SK-N-SH (cell line): Measurements from ENCODE around the gene USHBP1. TPM values are rescaled to one million over a fixed set of nuclear protein-coding genes. Genes with fewer than 3 reads are reported as not detected.
A peak's percentile ranks its signal among the peaks of the same experiment; 100 is the strongest.

Experiments
- CTCF ChIA-PET: fragments of 300-600, 350-600 bp; formaldehyde crosslinking; extraction: SDS; loops from one replicate; lab custom pipeline; 2021; lab: Yijun Ruan, JAX
- POLR2A ChIA-PET: fragments of 350-600 bp; sonication (Branson Sonifier 250); formaldehyde crosslinking; extraction: SDS; loops from one replicate; lab custom pipeline; 2020; ENCODE audit warnings: antibody characterized with exemption, inconsistent platforms; lab: Yijun Ruan, JAX
- DNase-seq: peaks from one replicate; pipeline ENCODE4 v3.0.0; 2012
- H2AFZ ChIP-seq: fragments of 200-600 bp; sonication (generic); 2 replicates; pipeline ENCODE4 v1.8.1; 2016; ENCODE audit warnings: antibody characterized with exemption, mild to moderate bottlenecking, low read depth
- H3F3A ChIP-seq: fragments of 200-600 bp; sonication (generic); replicated peaks from 2 replicates; pipeline ENCODE3; 2016; ENCODE audit warnings: antibody characterized with exemption, mild to moderate bottlenecking; ENCODE audit not compliant: insufficient read depth
- H3K27ac ChIP-seq, 2 experiments: fragments of 200-500 bp in 1 of 2; fragments of 200-600 bp in 1 of 2; sonication (Bioruptor generic) in 1 of 2; sonication (generic), shearing (Covaris generic) in 1 of 2; 2 replicates each; pipeline versions ENCODE4 v1.5.1 to v1.6.1; 2014 to 2016; ENCODE audit warnings: low read depth in 2 of 2, inconsistent platforms in 1 of 2, low read length in 1 of 2, mild to moderate bottlenecking in 1 of 2, mixed read lengths in 1 of 2
- H3K27me3 ChIP-seq: fragments of 200-600 bp; sonication (generic), shearing (Covaris generic); 2 replicates; pipeline ENCODE4 v1.6.1; 2016; ENCODE audit warnings: mixed run types; ENCODE audit not compliant: insufficient read depth
- H3K36me3 ChIP-seq, 2 experiments: fragments of 200-500 bp in 1 of 2; fragments of 200-600 bp in 1 of 2; sonication (Bioruptor generic) in 1 of 2; sonication (generic) in 1 of 2; replicated peaks in 1 of 2; 2 replicates each; pipeline versions ENCODE3 to v1.5.1; 2014 to 2016; ENCODE audit warnings: low read length in 1 of 2, mild to moderate bottlenecking in 1 of 2; ENCODE audit not compliant: insufficient read depth in 2 of 2, control insufficient read depth in 1 of 2
- H3K4me1 ChIP-seq, 2 experiments: fragments of 200-500 bp in 1 of 2; fragments of 200-600 bp in 1 of 2; sonication (Bioruptor generic) in 1 of 2; sonication (generic), shearing (Covaris generic) in 1 of 2; 2 replicates each; pipeline versions ENCODE4 v1.5.1 to v1.6.1; 2014 to 2016; ENCODE audit warnings: low read depth in 1 of 2, low read length in 1 of 2, mixed run types in 1 of 2; ENCODE audit not compliant: insufficient read depth in 2 of 2, control insufficient read depth in 1 of 2
- H3K4me2 ChIP-seq: fragments of 200-600 bp; sonication (generic), shearing (Covaris generic); 2 replicates; pipeline ENCODE4 v1.6.1; 2017; ENCODE audit warnings: mixed run types
- H3K4me3 ChIP-seq, 2 experiments: fragments of 200-500 bp in 1 of 2; fragments of 200-600 bp in 1 of 2; sonication (Bioruptor generic) in 1 of 2; sonication (generic), shearing (Covaris generic) in 1 of 2; 2 replicates each; pipeline versions ENCODE4 v1.5.1 to v1.8.1; 2014 to 2016; ENCODE audit warnings: low read depth in 2 of 2, inconsistent platforms in 1 of 2, low read length in 1 of 2, mild to moderate bottlenecking in 1 of 2, mixed read lengths in 1 of 2, moderate library complexity in 1 of 2
- H3K79me2 ChIP-seq: fragments of 200-600 bp; sonication (generic); 2 replicates; pipeline ENCODE4 v1.8.1; 2017; ENCODE audit warnings: mild to moderate bottlenecking; ENCODE audit not compliant: insufficient read depth
- H3K9ac ChIP-seq: fragments of 200-600 bp; sonication (generic); 2 replicates; pipeline ENCODE4 v1.6.1; 2017; ENCODE audit warnings: mixed run types
- H3K9me2 ChIP-seq: fragments of 200-600 bp; sonication (generic); 2 replicates; pipeline ENCODE4 v1.6.1; 2017; ENCODE audit warnings: mixed run types
- H3K9me3 ChIP-seq: fragments of 200-600 bp; sonication (generic); 2 replicates; pipeline ENCODE4 v1.6.1; 2017; ENCODE audit warnings: mixed run types, mild to moderate bottlenecking, moderate library complexity
- H4K20me1 ChIP-seq: fragments of 200-600 bp; sonication (generic); 2 replicates; pipeline ENCODE4 v1.6.1; 2017; ENCODE audit warnings: mild to moderate bottlenecking, mixed run types; ENCODE audit not compliant: insufficient read depth
- CTCF ChIP-seq: fragments of 200-600 bp; sonication (generic); IDR thresholded peaks from 2 replicates; pipeline ENCODE4 v1.6.1; 2017; ENCODE audit warnings: antibody characterized with exemption, mild to moderate bottlenecking, moderate library complexity
- ELF1 ChIP-seq: IDR thresholded peaks from 2 replicates; pipeline ENCODE4 v1.4.0; 2012
- EP300 ChIP-seq, 2 experiments: IDR thresholded peaks; 2 replicates each; pipeline versions ENCODE4 v1.4.0 to v1.6.1; 2012; ENCODE audit warnings: borderline replicate concordance in 1 of 2, low read depth in 1 of 2, low read length in 1 of 2
- EZH2phosphoT487 ChIP-seq: fragments of 200-600 bp; sonication (generic); IDR thresholded peaks from 2 replicates; pipeline ENCODE4 v1.6.1; 2017; ENCODE audit warnings: low read depth, mixed run types, mild to moderate bottlenecking, antibody characterized with exemption, moderate library complexity, borderline replicate concordance
- FOSL2 ChIP-seq: IDR thresholded peaks from 2 replicates; pipeline ENCODE4 v1.4.0; 2012; ENCODE audit warnings: low read depth, mild to moderate bottlenecking, moderate library complexity, borderline replicate concordance
- FOXJ3 ChIP-seq: sonication (generic); formaldehyde crosslinking; IDR thresholded peaks from 2 replicates; pipeline ENCODE4 v1.5.1; 2020; ENCODE audit warnings: mild to moderate bottlenecking, missing genetic modification reagents
- FOXM1 ChIP-seq: IDR thresholded peaks from 2 replicates; pipeline ENCODE4 v1.4.0; 2012; ENCODE audit warnings: low read depth, mild to moderate bottlenecking
- GATA2 ChIP-seq: sonication (generic); formaldehyde crosslinking; IDR thresholded peaks from 2 replicates; pipeline ENCODE4 v1.5.0; 2020; ENCODE audit warnings: mild to moderate bottlenecking, missing genetic modification reagents
- IRF3 ChIP-seq: fragments of 150-350 bp; IDR thresholded peaks from 2 replicates; pipeline ENCODE4 v1.6.1; 2016; ENCODE audit warnings: mild to moderate bottlenecking, low read depth, low read length
- JUND ChIP-seq: IDR thresholded peaks from 2 replicates; pipeline ENCODE4 v1.4.0; 2012
- MAX ChIP-seq: IDR thresholded peaks from 2 replicates; pipeline ENCODE4 v1.4.0; 2012; ENCODE audit warnings: low read depth
- NFIC ChIP-seq: IDR thresholded peaks from 2 replicates; pipeline ENCODE4 v1.4.0; 2012; ENCODE audit warnings: borderline replicate concordance
- NRF1 ChIP-seq: IDR thresholded peaks from 2 replicates; pipeline ENCODE4 v1.6.1; 2012; ENCODE audit warnings: low read depth, mild to moderate bottlenecking, low read length
- PBX3 ChIP-seq: IDR thresholded peaks from 2 replicates; pipeline ENCODE4; 2012
- RAD21 ChIP-seq: IDR thresholded peaks from 2 replicates; pipeline ENCODE4 v1.6.1; 2012; ENCODE audit warnings: mild to moderate bottlenecking, low read length
- RCOR1 ChIP-seq: fragments of 150-350 bp; IDR thresholded peaks from 2 replicates; pipeline ENCODE4 v1.6.1; 2017; ENCODE audit warnings: antibody characterized with exemption, low read length
- REST ChIP-seq: IDR thresholded peaks from 2 replicates; pipeline ENCODE4 v1.6.1; 2012; ENCODE audit warnings: mild to moderate bottlenecking, low read depth, low read length, moderate library complexity
- RFX5 ChIP-seq: IDR thresholded peaks from 2 replicates; pipeline ENCODE4 v1.6.1; 2012; ENCODE audit warnings: mild to moderate bottlenecking, improper control_type of control experiment, low read length
- RXRA ChIP-seq: IDR thresholded peaks from 2 replicates; pipeline ENCODE4 v1.4.0; 2012; ENCODE audit warnings: low read depth, mild to moderate bottlenecking, borderline replicate concordance
- SIN3A ChIP-seq: IDR thresholded peaks from 2 replicates; pipeline ENCODE4 v1.6.1; 2012; ENCODE audit warnings: low read depth, mild to moderate bottlenecking, low read length, moderate library complexity, borderline replicate concordance
- TEAD4 ChIP-seq: IDR thresholded peaks from 2 replicates; pipeline ENCODE4 v1.4.0; 2012; ENCODE audit warnings: mild to moderate bottlenecking, borderline replicate concordance; ENCODE audit not compliant: insufficient read depth
- USF2 ChIP-seq: fragments of 150-350 bp; IDR thresholded peaks from 2 replicates; pipeline ENCODE4 v1.6.1; 2017; ENCODE audit warnings: antibody characterized with exemption, low read length, low read depth, borderline replicate concordance
- YY1 ChIP-seq: IDR thresholded peaks from 2 replicates; pipeline ENCODE4 v1.4.0; 2012; ENCODE audit warnings: low read depth, mild to moderate bottlenecking
- WGBS: methylation state at CpG from one replicate; pipeline ENCODE4 v1.1.6; 2017; ENCODE audit warnings: low lambda C conversion rate; 5-methylcytosine and 5-hydroxymethylcytosine counted together
- polyA plus RNA-seq, 3 experiments: library from polyadenylated mRNA; depleted of rRNA; stranded (reverse); fragments of >200 nt; gene quantifications; 2 replicates each; pipeline ENCODE4 v1.2.3, GENCODE V29; 2012

The USHBP1 gene
- polyA plus RNA-seq, 1 of the 3 experiments (the other 2 are of a cell fraction): 0.03 TPM

GRCh38 chr19:17282488-17283125, 18.1 kb upstream of the USHBP1 start:
- Histone ChIP-seq H3F3A (peaks cover 19% of the 10 kb centered on the region), H3K79me2 (no peaks in the 10 kb centered on the region), H3K27ac (peak overlapping the region in 1 of 2 experiments; percentile 17; a peak in 1 of 4 replicates), H3K4me2 (peak overlapping the region; percentile 93), H3K9me3 (no peaks in the 10 kb centered on the region), H3K4me3 (peak overlapping the region; percentile 36 to 62), H3K36me3 (no peaks in the 10 kb centered on the region), H4K20me1 (no peaks in the 10 kb centered on the region), H3K9me2 (no peaks in the 10 kb centered on the region), H3K4me1 (peaks cover 0 to 2% of the 10 kb centered on the region in 2 experiments; a peak in 1 of 4 replicates), H2AFZ (peak overlapping the region; percentile 86), H3K9ac (no peak overlapping the region), H3K27me3 (no peaks in the 10 kb centered on the region)
- ChIA-PET POLR2A (interaction anchor here (0.6 to 3.5 kb wide), 7 partner anchors 10 to 623 kb away, joined by 3 to 16 read pairs (median 3); partner anchors contain the start of genes BABAM1, OCEL1, SMIM7 and USE1), CTCF (interaction anchor here (0.6 to 4.6 kb wide), 29 partner anchors 10 to 510 kb away, joined by 3 to 35 read pairs (median 4); partner anchors contain the start of genes ABHD8, MRPL34, USE1 and USHBP1)
- 18% methylated on average over 20 of the region's 45 CpGs for WGBS
- peak; percentile 94 for DNase-seq
- TF ChIP-seq SIN3A: peak; percentile 59; the same call in 1 of the 2 replicates
- no peak for TF ChIP-seq REST
- TF ChIP-seq NFIC: no peak
- TF ChIP-seq FOSL2: no peak
- TF ChIP-seq EP300 (IDR thresholded peaks at IDR 0.05; ENCODE audit: borderline replicate concordance in 1 of 2, low read depth in 1 of 2, low read length in 1 of 2): peak; percentile 17 to 23; a peak in 1 of 4 replicates
- no peak for TF ChIP-seq JUND
- TF ChIP-seq ELF1: no peak
- no peak for TF ChIP-seq RFX5
- TF ChIP-seq FOXJ3: no peak; the same call in 1 of the 2 replicates
- no peak for TF ChIP-seq RXRA
- TF ChIP-seq IRF3: no peak
- TF ChIP-seq USF2: no peak
- TF ChIP-seq CTCF: peak; percentile 84
- no peak for TF ChIP-seq YY1
- TF ChIP-seq MAX: peak; percentile 91
- 0 out of 2 replicates have a peak, but pooled peaks have one; percentile 8 for TF ChIP-seq RCOR1
- no peak for TF ChIP-seq FOXM1
- peak; percentile 89 for TF ChIP-seq RAD21
- no peak for TF ChIP-seq PBX3
- TF ChIP-seq GATA2: no peak
- TF ChIP-seq EZH2phosphoT487: no peak
- peak; percentile 51 for TF ChIP-seq NRF1
- no peak for TF ChIP-seq TEAD4
